Mammary epithelial cell (primary cell): ENCODE measurements around the gene SLCO3A1.

ENCODE experiments used
- EZH2 ChIP-seq: IDR thresholded peaks from 2 replicates; pipeline ENCODE4 v1.6.1; 2012; ENCODE audit warnings: low read length, inconsistent platforms, borderline replicate concordance
- TF ChIP-seq, protein P1 (sequence below), 2 donors: IDR thresholded peaks in 1 of 2; conservative IDR thresholded peaks in 1 of 2; 2 replicates each; pipeline ENCODE4 v1.5.1; 2011 to 2012; ENCODE audit warnings: inconsistent platforms in 2 of 2, low read length in 2 of 2, mild to moderate bottlenecking in 2 of 2, control low read depth in 1 of 2, low read depth in 1 of 2; ENCODE audit not compliant: insufficient read depth in 1 of 2; ENCODE audit errors: extremely low read depth in 1 of 2

DNA sequence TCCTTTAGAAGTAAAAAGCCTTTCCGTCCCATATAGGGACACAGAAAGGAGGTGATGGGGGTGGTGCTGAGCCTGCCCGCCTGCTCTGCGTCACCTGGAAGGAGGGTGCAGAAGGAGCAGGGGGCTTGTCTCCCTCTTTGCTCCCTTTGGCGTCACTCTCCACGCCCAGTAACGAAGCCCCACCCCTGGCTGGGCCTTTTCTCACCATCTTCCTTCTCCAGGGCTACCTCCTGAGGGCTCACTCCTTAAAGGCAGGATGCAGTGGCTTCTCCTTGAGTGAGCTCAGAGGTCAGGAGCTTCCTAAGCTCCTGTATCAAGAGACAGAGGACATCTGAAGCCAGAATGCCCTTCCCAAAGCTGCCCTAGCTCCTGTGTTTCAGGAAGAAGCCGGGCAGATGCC lies 31.5 kb downstream of the SLCO3A1 start:
- TF ChIP-seq, protein P1, sequence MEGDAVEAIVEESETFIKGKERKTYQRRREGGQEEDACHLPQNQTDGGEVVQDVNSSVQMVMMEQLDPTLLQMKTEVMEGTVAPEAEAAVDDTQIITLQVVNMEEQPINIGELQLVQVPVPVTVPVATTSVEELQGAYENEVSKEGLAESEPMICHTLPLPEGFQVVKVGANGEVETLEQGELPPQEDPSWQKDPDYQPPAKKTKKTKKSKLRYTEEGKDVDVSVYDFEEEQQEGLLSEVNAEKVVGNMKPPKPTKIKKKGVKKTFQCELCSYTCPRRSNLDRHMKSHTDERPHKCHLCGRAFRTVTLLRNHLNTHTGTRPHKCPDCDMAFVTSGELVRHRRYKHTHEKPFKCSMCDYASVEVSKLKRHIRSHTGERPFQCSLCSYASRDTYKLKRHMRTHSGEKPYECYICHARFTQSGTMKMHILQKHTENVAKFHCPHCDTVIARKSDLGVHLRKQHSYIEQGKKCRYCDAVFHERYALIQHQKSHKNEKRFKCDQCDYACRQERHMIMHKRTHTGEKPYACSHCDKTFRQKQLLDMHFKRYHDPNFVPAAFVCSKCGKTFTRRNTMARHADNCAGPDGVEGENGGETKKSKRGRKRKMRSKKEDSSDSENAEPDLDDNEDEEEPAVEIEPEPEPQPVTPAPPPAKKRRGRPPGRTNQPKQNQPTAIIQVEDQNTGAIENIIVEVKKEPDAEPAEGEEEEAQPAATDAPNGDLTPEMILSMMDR (conservative IDR thresholded peaks at IDR 0.05 in 1 of 2, IDR thresholded peaks at IDR 0.05 in 1 of 2; ENCODE audit: extremely low read depth in 1 of 2, insufficient read depth in 1 of 2, low read depth in 1 of 2, low read length in 2 of 2) = no peak
- TF ChIP-seq EZH2 = no peak
